Activated CD8-positive, alpha-beta memory T cell treated with anti-CD3 and anti-CD28 coated beads, Interleukin-2, amount 50 U/mL, for 1 hour (primary cell): ENCODE results near the gene IFI27L1.

Experiments used
- DNase-seq: peaks from one replicate; pipeline ENCODE4 v3.0.0-alpha.2; 2020; ENCODE audit errors: extremely low read depth

The IFI27L1 gene

DNA sequence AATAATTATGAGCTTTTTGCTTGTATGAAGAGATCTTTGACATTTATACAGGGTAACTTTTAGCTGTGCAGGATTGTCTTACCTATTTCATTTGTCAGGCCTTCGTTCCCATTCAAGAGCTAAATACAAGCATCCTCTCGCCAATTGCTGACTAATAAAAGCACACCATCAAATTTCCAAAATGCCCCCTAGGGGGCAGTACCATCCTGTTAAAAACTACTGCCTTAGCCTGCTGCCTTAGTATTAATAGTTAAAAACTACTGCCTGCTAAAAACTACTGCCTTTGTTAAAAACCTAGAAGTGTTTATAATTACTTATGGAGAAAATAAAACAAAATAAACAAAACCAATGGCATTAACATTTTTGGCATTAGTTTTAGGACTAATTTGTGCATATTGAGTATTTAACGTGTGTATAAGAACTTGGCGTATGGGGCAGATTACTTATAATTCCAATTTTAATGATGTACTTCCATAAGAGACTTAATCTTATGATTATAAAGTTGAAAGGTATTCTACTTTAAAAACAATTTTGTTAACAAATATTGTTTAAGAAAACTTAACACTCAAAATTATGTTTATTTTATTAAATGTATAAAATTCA, 51.3 kb downstream of the IFI27L1 start:
- no peak for DNase-seq

DNA sequence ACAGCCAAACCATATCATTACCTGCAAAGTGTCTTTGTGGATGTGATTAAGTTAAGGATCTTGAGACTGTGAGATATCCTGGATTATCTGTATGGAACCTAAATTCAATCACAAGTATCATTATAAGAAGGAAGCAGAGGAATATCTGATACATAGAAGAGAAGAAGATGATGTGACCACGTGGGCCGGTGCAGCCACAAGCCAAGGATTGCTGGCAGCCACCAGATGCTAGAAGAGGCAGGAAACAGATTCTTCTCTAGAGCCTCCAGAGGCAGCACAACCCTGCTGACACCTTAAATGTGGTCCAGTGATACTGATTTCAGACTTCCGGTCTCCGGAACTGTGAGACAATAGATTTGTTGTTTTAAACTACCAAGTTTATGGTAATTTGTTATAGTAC, 54.4 kb downstream of the IFI27L1 start:
- DNase-seq, result no peak

DNA sequence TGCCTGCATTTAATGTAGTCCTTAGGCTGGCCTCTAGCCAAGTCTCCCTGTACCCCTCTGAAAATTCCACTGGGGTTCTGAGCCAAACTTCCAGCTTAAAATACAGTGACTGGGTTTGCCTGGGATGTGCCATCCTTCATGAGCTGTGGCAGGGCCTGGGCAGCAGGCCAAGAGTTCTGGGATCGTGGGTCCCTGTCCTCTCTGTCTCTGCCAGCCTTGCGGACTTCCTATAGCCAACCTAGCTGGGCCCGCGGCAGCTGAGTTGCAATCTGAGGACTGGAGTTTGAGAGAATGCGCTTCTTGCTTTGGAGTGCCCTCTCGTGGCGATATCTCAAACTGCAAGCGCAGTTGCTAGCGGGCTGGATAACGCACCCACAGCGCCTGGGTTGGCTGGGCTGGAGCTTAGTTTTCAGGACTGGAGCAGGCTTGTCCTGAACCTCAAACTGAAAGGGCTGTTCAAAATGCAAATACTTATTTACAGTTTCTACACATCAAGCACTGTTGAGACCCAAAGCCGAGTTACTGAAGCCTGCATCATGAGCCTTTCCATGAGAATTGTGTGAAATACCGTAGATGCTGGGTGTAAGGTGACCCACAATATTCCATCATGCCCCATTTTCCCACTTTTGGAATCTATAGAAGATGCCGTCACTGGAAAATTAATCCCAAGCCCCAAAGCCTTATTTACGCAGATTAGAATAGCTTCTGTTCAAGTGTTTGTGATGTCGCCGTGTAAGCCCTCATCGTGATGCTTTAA, 55.6 kb downstream of the IFI27L1 start:
- DNase-seq, result peak; percentile 45

DNA sequence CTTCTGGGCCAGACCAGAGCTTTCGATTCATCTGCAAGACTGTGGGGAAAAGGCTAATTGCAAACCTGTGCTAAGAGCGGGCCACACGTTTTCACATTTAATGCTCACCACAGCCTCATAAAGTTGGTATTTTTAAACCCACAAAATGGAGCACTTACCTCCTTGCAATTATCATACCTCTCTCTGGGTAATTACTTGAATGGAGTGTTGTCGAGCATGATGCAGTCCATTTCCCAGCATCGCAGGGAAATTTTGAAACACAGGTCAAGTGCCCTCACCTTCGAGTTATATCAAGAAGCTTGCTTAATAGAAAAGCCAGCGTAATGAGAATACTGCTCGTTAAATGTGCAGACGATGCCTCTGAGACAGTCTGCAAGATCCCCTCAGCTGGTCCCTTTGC, 57.1 kb downstream of the IFI27L1 start:
- no peak for DNase-seq

DNA sequence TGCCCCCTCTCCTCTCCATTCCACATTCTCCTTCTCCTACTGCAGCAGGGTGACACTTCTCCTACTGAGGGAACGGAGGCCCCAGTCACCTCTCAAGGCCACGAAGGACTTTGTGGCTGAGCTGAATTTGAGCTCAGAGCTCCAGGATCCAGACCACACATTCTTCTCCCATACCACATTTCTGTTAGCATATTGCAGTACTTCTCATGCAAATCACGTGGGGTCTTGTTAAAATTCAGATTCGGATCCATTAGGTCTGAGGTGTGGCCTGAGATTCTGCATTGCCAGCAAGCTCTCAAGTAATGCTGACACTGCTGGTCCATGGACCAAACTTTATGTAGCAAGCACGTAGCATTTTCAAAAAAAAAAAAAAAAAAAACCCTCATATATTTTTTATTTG, 57.9 kb downstream of the IFI27L1 start:
- DNase-seq, result no peak

DNA sequence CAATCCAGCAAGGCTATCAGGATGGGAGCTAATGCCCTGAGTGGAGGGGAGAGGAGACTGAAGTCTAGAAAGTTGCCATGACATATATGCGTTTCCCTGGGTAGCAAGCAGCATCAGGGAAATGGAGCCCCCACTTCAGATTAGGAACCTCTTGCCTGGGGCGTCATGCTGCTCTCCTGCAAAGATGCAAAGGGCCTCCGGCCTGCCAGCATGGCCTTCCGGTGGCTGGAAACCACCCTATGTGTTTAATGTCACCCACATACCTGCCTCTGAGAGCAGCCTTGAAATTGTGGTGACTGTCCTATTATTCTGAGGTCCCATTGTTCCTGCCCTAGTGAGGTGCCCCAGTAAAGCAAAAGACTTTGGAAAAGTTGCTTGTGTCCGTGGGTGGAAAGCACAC, 58.3 kb downstream of the IFI27L1 start:
- no peak for DNase-seq

DNA sequence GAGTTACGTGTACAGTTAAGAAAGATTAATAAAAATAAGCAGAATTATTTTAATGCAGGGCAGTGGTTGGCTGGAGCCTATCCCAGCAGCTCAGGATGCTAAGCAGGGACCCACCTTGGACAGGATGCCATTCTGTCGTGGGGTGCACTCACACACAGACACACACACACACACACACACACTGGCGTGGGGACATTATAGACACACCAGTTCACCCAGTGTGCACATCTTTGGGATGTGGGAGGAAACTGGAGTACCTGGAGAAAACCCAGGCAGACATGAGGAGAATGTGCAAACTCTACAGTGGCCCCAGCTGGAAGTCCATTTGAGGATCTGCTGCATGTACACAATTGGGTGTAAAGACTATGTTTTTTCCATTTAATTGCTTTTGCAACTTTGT, 61.1 kb downstream of the IFI27L1 start:
- no peak for DNase-seq

DNA sequence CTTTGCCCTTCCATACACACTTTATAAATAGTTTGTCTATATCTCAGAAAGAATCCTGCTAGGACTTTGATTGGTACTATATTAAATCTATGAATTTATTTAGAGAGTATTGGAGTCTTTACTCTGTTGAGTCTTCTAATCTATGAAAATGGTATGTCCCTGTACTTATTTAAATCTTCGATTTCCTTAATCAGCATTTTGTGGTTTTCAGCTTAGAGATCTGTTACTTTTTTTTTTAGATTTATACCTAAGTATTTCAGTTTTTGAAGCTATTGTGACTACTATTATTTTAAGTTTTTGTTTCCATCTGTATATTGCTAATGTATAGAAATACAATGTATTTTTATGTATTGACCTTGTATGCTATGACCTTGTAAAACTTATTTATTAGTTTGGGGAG, 61.7 kb downstream of the IFI27L1 start:
- no peak for DNase-seq

DNA sequence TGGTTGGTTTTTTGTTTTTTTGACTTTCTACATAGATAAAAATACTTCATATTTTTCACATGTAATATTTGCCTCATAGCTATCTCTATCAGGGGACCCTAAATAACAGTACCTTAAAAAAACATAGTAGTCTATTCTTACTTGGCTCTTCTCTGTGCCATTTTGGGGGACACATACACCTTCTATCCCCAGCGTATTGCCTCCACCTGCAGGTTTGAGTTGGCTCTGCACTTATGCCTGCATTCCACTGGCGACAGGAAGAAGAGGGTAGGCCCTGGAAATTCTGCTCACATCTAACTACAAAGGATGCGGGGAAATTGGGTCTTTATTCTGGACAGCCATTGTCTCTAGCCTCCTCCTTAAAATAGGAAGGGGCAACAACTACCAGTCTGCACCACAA, 62.1 kb downstream of the IFI27L1 start:
- no peak for DNase-seq

GRCh38 chr14:94143711-94144110, 62.6 kb downstream of the IFI27L1 start:
- no peak for DNase-seq

DNA sequence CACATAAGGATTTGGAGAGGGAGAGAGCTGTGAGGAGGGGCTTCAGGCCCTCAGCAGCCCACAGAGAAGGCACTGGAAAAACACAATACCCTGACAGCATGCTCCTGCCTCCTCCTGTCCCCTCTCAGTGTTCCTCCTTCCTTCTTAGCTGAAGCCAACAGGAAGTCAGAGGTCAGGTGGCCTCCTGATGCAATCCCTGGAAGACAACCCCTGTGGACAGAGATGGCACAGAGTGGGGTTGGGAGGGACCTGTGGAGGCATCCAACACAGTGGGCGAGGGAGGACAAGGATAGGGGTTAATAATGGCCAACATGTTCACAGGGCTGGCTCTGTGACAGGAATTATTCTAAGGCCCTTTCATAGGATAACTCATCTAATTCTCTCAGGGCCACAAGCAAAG, 63.7 kb downstream of the IFI27L1 start:
- DNase-seq, result no peak

DNA sequence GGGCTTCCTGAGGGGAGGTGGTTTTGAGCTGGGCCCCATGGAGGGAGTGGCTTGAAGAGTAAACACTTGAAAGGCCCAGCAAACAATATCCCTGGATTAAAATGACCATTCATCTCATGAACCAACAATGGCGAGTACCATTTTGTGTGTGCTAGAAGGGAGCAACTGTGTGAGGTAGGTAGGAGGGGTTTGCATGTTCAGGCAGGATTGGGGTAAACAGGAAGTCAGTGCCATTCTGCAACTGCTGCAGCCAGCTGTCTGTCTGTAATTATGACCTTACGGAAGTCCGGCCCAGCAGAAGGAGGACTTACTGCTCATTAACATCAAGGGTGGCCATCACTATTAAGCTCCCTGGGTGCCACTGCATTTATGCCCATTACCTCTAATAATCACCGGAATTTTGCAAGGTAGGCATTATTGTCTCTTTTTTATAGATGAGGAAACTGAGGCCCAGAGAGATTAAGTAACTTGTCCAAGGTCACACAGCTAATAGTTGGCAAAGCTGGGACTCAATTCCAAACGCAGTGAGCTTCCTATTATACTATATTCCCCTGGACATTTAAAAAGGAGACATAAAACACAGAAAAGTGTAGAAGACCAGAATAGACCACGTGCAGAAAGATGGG, 64.9 kb downstream of the IFI27L1 start:
- DNase-seq, result no peak
